HG02884 (cell line): Measurements from ENCODE around the gene RDX.
A peak's percentile ranks its signal among the peaks of the same experiment; 100 is the strongest.
"Not testable (repeated sequence)": the region's sequence is repeated elsewhere in the genome, so short reads cannot be mapped to it uniquely, and the experiment has no call there.

Experiments
- ATAC-seq: cut with Tn5 transposase; IDR thresholded peaks from one replicate; pipeline ENCODE4 v1.9.1; 2021; ENCODE audit warnings: mild to moderate bottlenecking, moderate library complexity; ENCODE audit not compliant: unreplicated experiment

RDX gene

DNA sequence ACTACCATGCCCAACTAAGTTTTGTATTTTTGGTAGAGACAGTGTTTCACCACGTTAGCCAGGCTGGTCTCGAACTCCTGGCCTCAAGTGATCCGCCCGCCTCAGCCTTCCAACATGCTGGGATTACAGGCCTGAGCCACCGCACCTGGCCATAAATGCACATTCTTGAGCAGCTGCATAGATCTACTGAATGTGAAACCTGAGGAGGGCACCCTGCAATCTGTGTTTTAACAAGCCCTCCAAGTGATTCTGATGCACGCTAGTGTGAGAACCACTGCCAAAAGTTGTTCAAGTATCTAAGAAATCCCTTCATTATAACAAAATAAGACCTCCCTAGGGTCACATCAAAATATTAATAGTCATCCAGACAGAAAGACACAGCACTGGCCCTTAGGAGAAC is 89.3 kb downstream of the RDX start:
- ATAC-seq: no peak

GRCh38 chr11:110200836-110201235 is 95.6 kb downstream of the RDX start:
- ATAC-seq: no peak

GRCh38 chr11:110200241-110200640 is 96.2 kb downstream of the RDX start:
- ATAC-seq: no peak

GRCh38 chr11:110199184-110199981 is 97.0 kb downstream of the RDX start:
- ATAC-seq: no peak

GRCh38 chr11:110198031-110198729 is 98.2 kb downstream of the RDX start:
- no peak for ATAC-seq

DNA sequence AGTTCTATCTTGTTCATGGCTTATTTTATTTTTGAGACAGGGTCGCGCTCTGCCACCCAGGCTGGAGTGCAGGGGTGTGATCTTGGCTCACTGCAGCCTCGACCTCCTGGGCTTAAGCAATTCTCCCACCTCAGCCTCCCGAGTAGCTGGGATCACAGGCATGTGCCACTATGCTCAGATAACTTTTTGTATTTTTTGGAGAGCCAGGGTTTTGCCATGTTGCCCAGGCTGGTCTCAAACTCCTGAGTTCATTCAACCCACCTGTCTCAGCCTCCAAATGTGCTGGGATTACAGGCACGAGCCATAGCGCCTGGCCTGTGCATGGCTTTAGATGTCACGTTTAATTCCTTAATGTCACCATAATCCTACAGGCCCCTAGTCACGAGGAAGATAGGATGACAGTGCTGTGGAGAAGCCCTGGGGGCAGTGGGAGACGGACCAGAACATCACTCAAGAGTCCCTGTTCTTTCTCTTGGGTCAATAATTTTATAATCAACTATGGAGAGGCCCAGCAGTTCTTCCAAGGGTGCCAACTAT is 99.5 kb downstream of the RDX start:
- no peak for ATAC-seq

DNA sequence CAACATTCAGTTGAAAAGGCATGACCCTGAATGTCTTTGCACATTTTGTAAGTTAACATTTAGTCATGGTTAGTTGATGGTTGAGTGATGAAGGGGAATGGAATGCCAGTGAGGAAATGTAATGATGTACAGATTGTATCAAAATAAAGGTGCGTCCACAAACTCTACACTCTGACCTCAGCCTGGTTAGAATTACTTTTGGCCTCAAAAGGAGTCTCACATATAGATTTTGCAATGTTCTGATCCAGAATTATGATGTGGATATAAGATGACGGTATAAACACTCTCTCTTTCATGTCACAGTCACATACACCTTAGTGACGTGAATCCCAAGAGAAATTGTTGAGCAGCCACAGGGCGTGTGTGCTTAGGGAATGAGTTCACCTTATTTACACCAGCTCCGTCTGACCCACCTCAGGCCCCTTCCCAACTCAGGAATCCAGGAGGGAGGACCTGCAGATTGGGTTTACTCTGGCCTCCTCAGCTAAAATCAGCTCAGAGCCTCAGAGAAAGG is 100.1 kb downstream of the RDX start:
- ATAC-seq: no peak

GRCh38 chr11:110194211-110194766 is 102.1 kb downstream of the RDX start:
- ATAC-seq: not testable (repeated sequence)

- ATAC-seq: peak; percentile 87
These were observed 103.7 kb downstream of the RDX start for GRCh38 chr11:110192604-110193282.

DNA sequence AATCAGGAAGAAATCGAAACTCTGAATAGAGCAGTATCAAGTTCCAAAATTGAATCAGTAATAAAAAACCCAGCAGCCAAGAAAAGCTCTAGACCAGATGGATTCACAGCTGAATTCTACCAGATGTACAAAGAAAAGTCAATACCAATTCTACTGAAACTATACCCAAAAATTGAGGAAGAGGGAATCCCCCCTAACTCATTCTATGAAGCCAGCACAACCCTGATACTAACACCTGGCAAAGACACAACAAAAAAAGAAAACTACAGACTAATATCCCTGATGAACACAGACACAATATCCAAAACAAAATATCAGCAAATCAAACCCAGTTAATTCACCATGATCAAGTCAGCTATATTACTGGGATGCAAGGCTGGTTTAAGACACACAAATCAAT is 105.5 kb downstream of the RDX start:
- no peak for ATAC-seq

- no peak for ATAC-seq
These were observed 108.7 kb downstream of the RDX start for GRCh38 chr11:110187731-110188130.

DNA sequence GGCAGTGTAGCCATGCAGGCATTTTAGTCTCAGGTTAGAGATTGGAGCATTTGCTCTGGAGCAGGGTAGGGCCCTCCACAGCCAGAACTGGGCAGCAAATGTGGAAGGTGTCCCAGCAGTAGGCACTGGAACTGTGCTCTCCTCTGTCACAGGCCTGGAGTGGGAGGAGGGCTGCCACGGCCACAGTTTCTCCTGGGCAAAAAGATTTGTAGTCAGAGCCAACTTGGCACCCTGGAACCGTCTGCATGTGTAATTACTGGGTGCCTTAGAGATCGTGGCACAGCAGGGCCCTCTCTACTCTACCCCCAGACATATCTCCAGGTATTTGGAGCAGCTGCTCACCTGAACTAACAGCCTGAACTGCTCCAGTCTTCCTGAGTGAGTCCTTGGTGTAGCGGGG is 109.5 kb downstream of the RDX start:
- ATAC-seq: no peak

DNA sequence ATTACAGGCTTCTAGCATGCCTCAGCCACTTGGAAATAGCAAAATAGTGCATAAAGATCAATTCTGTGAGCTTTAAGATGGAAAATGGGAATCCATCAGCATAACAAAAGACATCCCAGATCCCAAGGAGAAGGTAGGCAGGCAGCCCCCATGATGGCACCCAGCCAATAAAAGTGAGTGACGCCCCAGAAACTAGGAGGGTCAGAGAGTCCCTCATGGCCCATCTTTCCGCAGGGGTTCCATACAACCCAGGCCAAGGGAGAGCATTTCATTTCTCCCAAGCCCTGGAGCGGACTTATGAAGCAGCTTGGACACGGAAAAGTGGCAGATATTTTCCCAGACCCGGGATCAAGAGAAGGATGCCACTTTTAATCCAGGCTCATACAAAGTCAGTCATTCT is 110.0 kb downstream of the RDX start:
- ATAC-seq: no peak

- ATAC-seq: no peak
These were observed 110.8 kb downstream of the RDX start for GRCh38 chr11:110185599-110185998.

- ATAC-seq: no peak
These were observed 111.3 kb downstream of the RDX start for GRCh38 chr11:110185121-110185591.

DNA sequence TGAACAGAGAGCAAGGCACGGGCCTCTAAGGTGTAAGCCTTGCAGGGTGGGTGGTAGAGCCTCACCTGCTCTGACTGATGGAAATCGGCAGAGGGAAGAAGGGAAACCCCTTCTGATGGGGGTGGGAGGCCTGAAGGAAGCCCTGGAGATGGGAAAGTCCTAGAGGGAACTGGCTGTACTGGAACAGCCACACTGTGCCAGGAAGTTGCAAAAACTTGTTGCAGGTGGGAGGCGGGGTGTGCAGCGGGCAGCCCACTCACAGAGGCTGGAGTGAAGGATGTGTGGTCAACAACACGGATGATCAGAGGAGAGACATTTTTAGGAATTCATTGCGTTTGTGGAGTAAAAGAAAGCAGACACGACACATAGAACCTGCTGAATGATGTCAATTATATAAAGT is 112.0 kb downstream of the RDX start:
- no peak for ATAC-seq

DNA sequence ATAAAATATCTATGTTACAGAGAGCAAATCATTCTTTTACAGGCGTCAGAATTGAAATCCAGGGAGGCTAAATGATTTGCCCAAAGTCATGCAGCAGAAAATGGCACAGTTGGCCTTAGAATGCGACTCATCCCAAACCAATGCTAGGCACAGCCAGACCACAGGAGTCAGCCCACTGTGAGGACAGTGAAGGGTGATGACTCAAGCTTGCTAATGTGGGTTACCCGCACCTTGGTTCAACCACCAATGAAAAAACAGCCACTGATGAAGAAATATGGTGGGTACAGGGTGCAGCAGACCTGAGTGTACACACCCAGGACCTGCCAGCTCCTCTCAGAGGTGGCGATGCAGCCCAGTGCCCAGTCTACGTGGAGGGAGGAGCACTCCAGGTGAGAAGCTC is 113.5 kb downstream of the RDX start:
- no peak for ATAC-seq

- no peak for ATAC-seq
These were observed 117.3 kb downstream of the RDX start for GRCh38 chr11:110179064-110179463.

- ATAC-seq: no peak
These were observed 119.3 kb downstream of the RDX start for GRCh38 chr11:110177086-110177456.

- no peak for ATAC-seq
These were observed 119.9 kb downstream of the RDX start for GRCh38 chr11:110176366-110177085.
